Stimulated activated CD4-positive, alpha-beta T cell treated with anti-CD3 and anti-CD28 coated beads, Interleukin-2, amount 100 ng/mL, for 48 hours (primary cell): ENCODE measurements around the gene TMED4.

Experiments
- DNase-seq, 2 donors: peaks; one replicate each; pipeline ENCODE4 v3.0.0-alpha.2; 2020

The TMED4 gene

DNA sequence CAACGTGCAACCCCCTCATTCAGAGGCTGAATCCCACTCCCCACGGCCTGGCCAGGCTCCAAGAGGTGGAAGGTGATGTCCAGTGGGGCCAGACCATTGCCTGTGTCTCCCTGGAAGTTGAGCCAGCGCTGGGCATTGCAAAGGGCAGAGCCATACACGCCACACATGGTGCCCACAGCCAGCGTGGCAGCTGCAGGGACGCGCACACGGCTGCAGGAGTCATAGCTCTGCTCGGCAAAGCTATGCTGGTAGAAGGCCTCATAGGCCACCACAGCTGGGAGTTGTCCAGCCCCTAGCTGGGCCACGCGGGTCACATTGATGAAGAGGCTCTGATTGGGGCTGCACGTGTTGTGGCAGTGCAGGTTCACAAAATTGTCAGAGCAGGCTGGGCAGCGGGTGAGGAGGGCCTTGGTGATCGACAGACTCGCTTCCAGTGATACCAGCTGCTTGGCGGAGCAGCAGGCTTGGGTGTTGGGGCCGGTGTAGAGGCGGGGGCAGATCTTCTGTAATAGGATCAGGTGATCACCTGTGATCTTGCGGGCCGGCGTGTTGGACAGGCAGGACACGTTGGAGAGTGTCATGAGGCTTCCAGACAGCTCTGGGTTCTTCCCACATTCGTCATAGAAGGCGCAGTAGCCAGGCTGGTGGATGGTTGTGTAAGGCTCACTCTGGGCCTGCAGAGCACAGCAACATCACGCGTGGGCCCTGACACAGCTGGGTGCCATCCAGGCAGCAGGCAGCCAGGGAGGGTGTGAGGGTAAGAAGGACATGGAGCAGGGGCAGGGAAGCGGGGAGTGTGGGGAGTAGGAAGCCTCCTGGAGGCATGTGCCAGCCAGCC, 42.1 kb downstream of the TMED4 start:
- DNase-seq: no peak

DNA sequence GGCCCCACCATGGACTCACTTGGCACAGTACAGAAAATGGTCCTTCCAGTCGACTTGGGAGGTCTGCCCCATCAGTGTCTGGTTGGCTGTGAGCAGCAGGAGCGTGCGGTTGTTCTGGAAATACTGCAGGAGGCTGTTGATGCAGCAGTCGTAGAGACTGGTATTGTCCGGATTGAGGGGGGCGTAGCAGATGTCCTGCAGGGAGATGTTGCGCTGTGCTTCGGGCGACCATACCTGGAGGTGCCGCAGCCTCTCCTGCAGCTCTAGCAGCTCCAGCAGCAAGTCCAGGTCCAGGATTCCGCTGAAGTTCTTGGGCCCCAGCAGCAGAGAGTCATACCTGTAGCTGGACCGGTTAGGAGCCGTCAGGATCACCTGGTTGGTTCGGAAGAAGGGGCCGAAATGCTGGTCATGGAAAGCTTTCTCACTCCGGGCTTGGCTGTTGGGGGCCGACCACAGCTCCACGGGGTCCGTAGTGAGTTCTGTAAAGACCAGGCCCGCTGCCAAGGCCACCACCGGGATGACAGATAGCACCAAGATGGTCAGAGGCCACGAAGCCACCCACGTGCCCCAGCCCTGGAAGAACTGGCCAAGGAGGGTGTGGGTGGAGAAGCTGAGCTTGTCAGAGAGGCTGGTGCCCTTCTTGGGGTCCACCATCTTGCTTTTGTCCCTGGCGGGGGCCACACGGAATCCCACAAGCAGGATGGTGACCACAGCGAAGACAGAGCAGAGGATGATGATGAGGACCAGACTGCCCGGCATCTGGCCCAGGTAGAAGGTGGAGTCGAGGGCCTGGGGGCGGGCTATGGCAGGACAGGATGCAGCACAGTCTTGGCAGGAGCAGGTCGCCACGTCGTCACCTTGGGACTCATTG, 43.0 kb downstream of the TMED4 start:
- no peak for DNase-seq

- DNase-seq: no peak
Measured at GRCh38 chr7:44538093-44538797, 43.8 kb downstream of the TMED4 start.

- DNase-seq: no peak
Measured at GRCh38 chr7:44537442-44537841, 44.6 kb downstream of the TMED4 start.

DNA sequence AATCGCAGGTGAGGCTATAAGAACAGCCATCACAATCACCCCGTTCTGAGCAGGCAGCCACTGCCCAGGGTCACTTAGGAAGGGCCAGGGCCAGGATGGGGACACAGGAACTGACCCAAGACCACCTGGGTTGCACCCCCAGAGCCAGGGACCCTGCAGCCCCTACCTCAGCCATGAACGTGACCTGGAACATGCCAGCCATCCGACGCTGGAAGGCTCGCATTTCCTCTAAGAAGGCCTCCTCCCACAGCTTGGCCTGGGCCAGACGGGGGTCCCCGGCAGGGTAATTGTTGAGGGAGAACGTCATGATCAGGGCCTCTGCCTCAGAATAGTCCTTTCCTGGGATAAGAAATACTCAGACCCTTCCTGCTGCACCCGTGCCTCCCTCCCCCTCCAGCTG, 45.9 kb downstream of the TMED4 start:
- DNase-seq: no peak

- DNase-seq: no peak
Measured at GRCh38 chr7:44535348-44536064, 46.5 kb downstream of the TMED4 start.

GRCh38 chr7:44534501-44534900, 47.5 kb downstream of the TMED4 start:
- DNase-seq: peak; percentile 53 to 60

- no peak for DNase-seq
Measured at GRCh38 chr7:44534087-44534486, 47.9 kb downstream of the TMED4 start.

DNA sequence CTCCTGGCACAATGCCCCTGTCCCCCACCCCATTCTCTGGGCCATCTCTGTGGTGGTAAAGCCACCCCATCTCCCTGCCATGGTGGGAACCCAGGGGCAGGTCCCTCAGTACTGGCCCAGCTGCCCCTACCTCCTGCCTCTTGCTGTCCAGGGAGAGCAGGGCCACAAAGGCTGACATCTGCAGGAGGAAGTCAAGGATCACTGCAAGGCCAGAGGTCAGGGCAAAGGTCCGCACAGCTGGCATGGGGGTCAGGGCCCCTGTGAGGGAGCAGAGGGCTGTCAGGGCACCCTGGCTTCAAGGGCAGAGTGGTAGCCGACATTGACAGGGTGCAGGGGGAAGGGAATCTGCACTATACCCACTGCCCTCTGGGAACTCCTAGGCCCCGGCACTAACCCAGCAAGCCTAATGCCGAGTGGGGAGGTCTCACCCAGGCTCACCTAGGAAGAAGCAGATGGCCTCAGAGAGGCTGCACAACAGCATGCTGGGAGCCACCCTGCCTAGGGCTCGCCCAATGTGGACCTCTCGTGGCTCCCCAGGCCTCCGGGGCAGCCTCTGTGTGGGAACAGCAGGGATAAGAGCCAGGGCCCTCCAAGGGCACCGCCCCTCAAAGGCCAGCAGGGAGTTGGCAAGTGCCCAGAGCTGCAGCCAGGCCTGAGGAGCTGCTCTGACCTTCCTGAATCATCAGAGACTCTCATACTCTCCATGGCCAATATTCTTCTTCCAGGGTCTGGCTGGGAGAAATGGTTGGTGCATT, 48.6 kb downstream of the TMED4 start:
- DNase-seq: no peak

DNA sequence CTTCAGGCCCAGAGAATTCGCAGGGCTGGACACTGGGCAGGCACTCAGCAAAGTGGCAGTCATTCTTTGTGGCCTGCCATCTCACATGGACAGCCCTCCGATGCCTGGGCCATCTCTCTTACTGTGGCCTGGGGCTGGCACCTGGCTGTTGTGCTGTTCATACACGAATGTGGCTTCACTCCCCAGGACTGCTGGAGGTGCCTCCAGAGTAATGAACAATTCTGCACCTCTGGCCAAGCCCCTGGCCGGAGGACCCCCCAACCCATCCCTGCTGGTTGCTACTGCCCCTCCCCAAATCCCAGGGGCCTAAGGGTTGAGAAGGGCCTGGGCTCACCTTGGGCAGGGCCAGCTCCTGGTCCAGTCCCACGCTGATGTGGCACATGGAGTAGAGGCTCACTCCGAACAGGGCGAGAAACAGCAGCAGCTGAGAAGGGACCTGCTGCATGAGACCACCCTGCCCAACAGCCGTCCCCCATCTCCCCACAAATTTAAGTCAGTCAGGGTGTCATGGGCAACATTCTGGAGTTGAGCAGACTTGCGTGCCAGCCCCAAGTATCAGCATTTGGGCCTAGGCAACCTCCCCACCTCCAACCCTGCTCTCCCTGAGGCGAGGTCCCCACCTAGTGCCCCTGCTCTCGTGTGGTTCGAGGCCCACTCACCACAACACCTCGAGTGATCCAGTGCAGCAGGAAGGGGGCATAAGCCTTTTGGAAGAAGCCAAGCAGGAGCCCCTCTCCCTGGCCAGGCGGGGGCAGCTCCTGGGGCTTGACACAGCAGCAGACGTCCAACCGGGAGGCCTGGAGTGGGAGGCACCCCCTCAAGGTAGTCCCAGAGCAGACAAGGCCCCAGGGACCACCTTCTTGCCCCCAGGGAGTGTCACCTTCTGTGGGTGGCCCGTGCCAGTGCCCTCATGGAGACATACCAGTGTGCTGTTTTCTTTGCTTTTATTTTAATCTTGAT, 50.3 kb downstream of the TMED4 start:
- DNase-seq: no peak

DNA sequence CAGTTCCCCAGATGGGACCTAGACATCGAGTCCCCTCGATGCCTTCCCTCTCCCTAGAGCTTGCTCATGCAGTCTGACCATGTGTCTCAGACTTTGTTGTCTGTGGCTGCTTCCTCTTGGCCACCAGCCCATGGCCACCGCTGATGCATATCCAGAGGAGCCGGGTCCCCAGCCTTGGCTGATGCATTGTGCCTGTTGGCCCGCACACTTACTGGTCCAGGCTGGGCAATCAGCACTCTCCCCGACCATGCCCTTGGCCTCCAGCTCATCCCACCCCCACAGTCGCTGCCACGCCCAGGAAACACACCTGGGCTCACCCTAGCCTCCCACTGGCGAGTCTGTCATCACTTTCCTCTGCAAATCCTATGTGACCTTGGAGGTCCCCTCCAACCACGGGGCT, 51.0 kb downstream of the TMED4 start:
- no peak for DNase-seq
